Measurements from ENCODE around the gene CTDSP2.

The CTDSP2 gene

DNA sequence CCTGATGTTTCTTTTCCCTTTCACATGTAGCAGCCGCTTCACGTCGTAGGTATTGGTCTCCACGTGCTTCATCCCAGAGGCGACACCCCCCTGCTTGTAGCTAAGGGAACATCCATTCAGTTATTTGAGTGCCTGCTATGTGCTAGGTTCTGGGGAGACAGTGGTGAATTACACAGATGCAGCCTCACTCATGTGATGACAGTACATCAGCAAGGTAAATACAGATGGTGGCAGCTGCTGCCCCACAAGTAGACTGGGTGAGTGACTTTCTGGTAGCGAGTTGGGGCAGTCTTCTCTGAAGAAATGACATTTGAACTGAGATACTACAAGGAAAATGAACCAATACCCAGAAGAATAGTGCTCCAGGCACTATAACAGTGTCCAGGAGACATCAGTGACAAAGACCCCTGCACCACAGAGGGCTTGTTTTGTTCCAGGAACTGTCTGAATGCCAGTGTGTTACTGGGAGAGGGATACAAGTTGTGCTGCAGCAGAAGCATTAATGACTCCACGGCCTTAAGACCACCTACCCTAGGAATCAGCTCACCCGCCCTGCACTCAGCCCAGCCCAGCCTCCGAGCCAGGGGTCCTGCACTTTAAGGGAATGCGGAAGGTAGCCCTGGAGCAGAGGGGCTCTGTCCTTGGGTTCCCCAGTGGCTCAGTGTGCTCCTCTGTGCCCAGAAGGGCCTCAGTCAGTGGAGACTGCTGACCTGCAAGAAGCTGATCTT lies 35.3 kb downstream of the CTDSP2 start:
- peak overlapping the region; percentile 34 for H3K27ac ChIP-seq
- POLR2A ChIA-PET (ENCODE audit: low non-redundant PET): no interaction called here
- no peak for DNase-seq (ENCODE audit: low spot score)
- no peak for TF ChIP-seq CTCF (conservative IDR thresholded peaks at IDR 0.05; ENCODE audit: low read depth)
- CTCF ChIA-PET: interaction anchor here (3.2 kb wide), 1 partner anchor 8 kb away, joined by 12 read pairs; no protein-coding TSS in a partner anchor

DNA sequence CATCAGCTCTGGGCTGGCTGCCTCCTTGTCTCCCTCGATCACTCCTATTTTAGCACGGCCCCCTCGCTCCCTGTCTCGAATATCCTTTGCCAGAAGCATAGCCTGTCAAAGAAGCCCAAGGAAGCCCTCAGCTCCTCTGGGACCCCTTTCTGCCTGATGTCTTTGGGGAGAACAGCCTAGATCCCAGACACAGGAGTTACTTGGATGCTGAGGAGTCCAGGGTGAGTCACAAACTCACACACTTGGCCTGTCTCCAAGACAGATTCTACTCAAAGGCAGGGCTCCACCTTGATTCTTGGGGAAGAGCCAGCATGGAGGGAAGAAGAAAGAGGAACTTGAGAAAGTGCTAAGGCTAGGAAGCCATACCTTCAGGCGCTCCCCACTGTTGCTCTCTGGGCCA lies 36.1 kb downstream of the CTDSP2 start:
- CTCF ChIA-PET: interaction anchor here (0.6 kb wide), 1 partner anchor 82 kb away, joined by 3 read pairs; no protein-coding TSS in a partner anchor
- no peak for TF ChIP-seq CTCF (conservative IDR thresholded peaks at IDR 0.05; ENCODE audit: low read depth)
- peak; percentile 69 for DNase-seq (ENCODE audit: low spot score)
- peak overlapping the region; percentile 34 for H3K27ac ChIP-seq
- POLR2A ChIA-PET (ENCODE audit: low non-redundant PET): interaction anchor here (0.6 kb wide), 1 partner anchor 77 kb away, joined by 3 read pairs; no protein-coding TSS in a partner anchor

GRCh38 chr12:57809425-57809824 lies 37.1 kb downstream of the CTDSP2 start:
- TF ChIP-seq CTCF (conservative IDR thresholded peaks at IDR 0.05; ENCODE audit: low read depth): no peak
- POLR2A ChIA-PET (ENCODE audit: low non-redundant PET): no interaction called here
- CTCF ChIA-PET: no interaction called here
- DNase-seq (ENCODE audit: low spot score): no peak
- no peak overlapping the region for H3K27ac ChIP-seq

DNA sequence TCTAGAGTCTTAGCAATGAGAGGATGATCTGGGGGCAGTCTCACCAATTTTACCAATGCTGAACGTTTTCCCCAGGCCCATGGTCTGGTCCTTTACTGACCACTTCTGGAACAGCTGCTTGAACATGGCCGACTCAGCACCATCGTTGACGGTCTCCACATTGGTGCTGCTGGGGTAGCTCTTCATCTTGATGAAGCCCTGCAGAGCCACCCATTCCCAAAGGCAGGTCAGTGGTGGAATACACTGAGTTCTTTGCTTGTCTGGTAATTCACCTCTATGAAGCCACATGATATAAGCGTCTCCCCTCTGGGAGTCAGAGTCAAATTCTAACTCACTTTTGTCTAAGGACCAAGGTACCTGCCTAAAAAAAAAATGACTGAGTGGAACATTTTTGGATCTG lies 38.2 kb downstream of the CTDSP2 start:
- ChIA-PET POLR2A (ENCODE audit: low non-redundant PET) (no interaction called here), CTCF (interaction anchor here (0.7 kb wide), 1 partner anchor 323 kb away, joined by 4 read pairs; no protein-coding TSS in a partner anchor)
- DNase-seq (ENCODE audit: low spot score): no peak
- no peak overlapping the region for H3K27ac ChIP-seq
- TF ChIP-seq CTCF (conservative IDR thresholded peaks at IDR 0.05; ENCODE audit: low read depth): no peak

DNA sequence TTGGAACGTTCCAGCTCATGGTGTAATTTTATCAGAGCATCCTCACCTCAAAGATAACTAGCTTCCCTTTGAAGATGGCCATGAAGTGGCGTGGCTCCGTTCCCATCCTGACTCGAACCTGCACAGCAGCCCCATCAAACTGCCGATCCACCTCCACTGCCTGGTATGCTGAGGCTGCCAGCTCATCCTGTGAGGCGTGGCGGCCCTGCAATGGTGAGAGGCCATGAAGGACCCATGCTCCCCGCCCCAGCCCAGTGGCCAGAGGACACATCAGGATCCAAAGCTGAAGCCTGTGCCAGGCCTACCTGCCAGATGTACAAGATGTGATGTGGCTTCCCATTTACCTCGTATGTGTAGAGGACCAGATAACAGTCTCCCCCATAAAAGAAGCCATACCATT lies 39.2 kb downstream of the CTDSP2 start:
- TF ChIP-seq CTCF (conservative IDR thresholded peaks at IDR 0.05; ENCODE audit: low read depth): no peak
- H3K27ac ChIP-seq: no peak overlapping the region
- CTCF ChIA-PET: no interaction called here
- DNase-seq (ENCODE audit: low spot score): no peak
- POLR2A ChIA-PET (ENCODE audit: low non-redundant PET): no interaction called here

- ChIA-PET POLR2A (ENCODE audit: low non-redundant PET) (no interaction called here), CTCF (no interaction called here)
- DNase-seq (ENCODE audit: low spot score): no peak
- no peak overlapping the region for H3K27ac ChIP-seq
- TF ChIP-seq CTCF (conservative IDR thresholded peaks at IDR 0.05; ENCODE audit: low read depth): no peak
Measured at GRCh38 chr12:57806677-57807076, 39.9 kb downstream of the CTDSP2 start.
